Endometrial microvascular endothelial cells (primary cell): Measurements from ENCODE around the gene PEPD. TPM values are rescaled to one million over a fixed set of nuclear protein-coding genes. Genes with fewer than 3 reads are reported as not detected.

Experiments
- in situ Hi-C: cut with HindIII; loops from 2 replicates; pipeline ENCODE4 v1.10.0; 2017; ENCODE audit warnings: low sequenced_read_pairs, low pct_unique_long_range_greater_than_20kb; ENCODE audit errors: inconsistent ontology term
- total RNA-seq: library from RNA; depleted of rRNA; stranded (reverse); fragments of >200 nt; gene quantifications from one replicate; pipeline ENCODE4 v1.2.3, GENCODE V29; 2015; ENCODE audit errors: inconsistent ontology term

Gene PEPD
- total RNA-seq, 1 donor from 2014 or later, result 76.7 TPM

DNA sequence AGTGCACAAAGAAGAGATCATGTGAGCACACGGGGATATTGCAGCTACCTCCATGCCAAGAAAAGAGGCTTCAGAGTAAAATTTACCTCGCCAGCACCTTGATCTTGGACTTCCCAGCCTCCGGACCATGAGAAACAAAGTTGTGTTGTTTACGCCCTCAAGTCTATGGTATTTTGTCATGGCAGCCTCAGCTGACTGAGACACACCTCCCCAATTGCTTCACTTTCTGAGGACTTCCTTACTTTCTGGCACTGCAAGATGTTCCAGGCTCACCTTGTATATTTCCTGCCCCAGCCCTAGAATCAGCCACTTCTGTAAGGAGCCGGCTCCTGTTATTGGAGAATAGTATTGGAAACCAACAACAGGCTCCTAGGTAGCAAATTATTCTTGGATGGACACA is 154.7 kb downstream of the PEPD start:
- in situ Hi-C loops, result no loop called here

GRCh38 chr19:33366127-33366526 is 155.5 kb downstream of the PEPD start:
- in situ Hi-C loops, result no loop called here

GRCh38 chr19:33365691-33366090 is 155.9 kb downstream of the PEPD start:
- in situ Hi-C loops, result no loop called here

- in situ Hi-C loops, result no loop called here
These were observed 158.1 kb downstream of the PEPD start for GRCh38 chr19:33363476-33363875.

DNA sequence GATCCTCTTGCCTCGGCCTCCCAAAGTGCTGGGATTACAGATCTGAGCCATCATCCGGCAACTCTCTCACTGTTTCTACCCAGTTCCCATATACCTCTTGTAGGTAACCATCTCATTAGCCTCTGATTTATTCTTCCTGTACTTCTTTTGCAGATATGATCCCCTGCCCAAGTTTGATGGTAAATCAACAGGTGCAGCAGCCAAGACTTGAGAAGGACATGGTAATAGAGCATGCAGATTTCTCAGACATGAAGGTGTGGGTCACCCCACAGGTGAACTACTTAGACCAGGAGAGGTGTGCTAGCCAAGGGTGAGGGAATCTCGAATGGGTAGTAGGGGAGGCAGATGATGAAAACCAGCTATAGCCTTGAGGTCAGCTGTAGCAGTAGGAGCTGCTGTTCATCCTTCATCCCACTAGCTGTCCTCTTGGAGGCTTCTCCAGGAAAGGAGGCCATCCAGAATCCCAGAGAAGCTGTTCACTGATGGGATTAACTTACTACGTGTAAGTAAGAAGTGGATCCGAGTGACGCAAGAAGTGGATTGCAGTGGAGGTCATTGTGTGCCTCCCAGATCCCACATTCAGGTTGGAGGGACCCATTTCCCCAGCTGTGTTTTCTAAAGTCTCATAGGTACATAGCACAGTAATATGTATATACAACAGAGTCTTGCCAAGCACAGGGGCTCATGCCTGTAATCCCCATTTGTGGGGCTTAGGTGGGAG is 158.9 kb downstream of the PEPD start:
- in situ Hi-C loops, result no loop called here

GRCh38 chr19:33359581-33359980 is 162.0 kb downstream of the PEPD start:
- in situ Hi-C loops, result no loop called here

GRCh38 chr19:33358408-33358807 is 163.2 kb downstream of the PEPD start:
- in situ Hi-C loops, result no loop called here

GRCh38 chr19:33357556-33357955 is 164.0 kb downstream of the PEPD start:
- in situ Hi-C loops, result no loop called here

- in situ Hi-C loops, result no loop called here
These were observed 166.1 kb downstream of the PEPD start for GRCh38 chr19:33355535-33355934.

- in situ Hi-C loops, result no loop called here
These were observed 170.9 kb downstream of the PEPD start for GRCh38 chr19:33350538-33351309.

DNA sequence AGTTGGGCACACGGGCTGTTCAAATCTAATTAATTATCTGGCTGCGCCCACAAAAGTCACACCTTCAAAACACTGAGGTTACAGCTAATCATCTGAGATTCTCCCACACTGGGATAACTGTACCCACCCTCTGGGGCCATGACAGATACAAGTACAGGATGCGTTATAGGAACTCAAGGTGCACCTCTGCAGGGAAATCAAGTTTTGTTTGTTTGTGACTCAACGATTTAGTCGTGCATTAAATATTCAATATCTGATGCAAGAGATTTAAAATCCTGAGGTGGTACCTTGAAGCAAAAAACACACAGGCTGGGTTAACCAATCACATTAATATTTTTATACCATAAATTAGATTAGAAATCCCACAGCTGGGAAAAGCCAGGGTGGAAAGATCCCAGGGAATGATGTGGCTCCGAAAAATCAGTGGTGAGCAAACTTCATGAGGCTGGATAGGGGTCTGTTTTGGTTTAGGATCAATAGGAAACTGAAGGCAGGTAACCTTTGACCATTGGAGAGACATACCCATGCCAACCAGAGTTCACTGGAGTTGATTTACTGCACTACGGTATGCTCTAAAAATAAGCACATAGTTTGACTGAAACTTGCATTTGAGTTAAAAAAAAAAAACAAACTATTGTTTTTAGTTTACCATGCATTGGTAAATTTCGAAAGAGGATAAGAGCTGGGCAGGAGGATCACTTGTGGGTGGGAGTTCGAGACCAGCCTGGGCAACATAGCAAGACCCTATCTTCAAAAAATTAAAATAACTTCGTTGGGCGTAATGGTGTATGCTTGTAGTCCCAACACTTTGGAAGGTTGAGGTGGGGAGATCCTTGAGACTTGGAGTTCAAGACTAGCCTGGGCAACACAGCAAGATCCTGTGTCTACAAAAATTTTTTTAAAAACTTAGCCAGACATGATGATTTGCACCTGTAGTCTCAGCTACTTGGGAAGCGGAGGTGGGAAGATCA is 172.0 kb downstream of the PEPD start:
- in situ Hi-C loops, result no loop called here

GRCh38 chr19:33348301-33349010 is 173.1 kb downstream of the PEPD start:
- in situ Hi-C loops, result no loop called here

- in situ Hi-C loops, result no loop called here
These were observed 174.3 kb downstream of the PEPD start for GRCh38 chr19:33347300-33347699.

- in situ Hi-C loops, result no loop called here
These were observed 174.9 kb downstream of the PEPD start for GRCh38 chr19:33346665-33347064.

- in situ Hi-C loops, result no loop called here
These were observed 176.4 kb downstream of the PEPD start for GRCh38 chr19:33345163-33345562.

GRCh38 chr19:33344573-33344925 is 177.0 kb downstream of the PEPD start:
- in situ Hi-C loops, result no loop called here

DNA sequence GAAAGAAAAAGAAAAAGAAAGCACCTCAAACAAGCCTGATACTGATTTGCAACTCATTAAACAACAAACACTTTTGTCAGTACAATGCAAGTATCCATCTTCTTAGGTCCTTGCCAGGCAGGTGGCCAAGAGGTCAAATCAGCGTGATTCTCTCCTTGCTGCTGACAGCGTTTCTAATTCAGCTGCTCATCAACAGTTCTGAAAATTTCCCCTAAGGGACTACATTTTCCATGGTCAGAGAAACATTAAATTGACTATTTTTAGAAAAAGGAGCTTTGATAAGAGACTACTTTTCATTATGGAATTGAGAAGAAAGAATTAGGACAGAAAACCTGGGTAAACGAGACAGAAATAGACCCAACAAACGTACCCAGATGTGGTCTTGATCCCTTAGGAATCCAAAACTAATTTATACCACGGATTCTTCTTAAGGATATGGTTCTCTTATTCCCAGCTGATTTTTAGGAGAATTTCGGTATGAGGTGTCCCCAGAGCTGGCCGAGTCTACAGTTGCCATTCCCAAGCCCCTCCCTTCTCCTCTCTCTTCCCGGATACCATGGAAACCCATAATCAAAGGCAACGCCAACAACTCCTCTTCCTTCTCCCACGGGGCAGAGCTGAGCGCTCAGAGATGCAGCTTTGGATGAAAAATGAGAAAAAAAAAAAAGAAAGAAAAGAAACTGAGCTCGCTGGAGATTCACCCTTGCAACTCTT is 177.6 kb downstream of the PEPD start:
- in situ Hi-C loops, result no loop called here

GRCh38 chr19:33343301-33343700 is 178.3 kb downstream of the PEPD start:
- in situ Hi-C loops, result no loop called here
